H1 (cell line): ENCODE data around the gene ZNF577. TPM values are rescaled to one million over a fixed set of nuclear protein-coding genes. Genes with fewer than 3 reads are reported as not detected.

ENCODE experiments used
- BACH1 ChIP-seq: IDR thresholded peaks from 2 replicates; pipeline ENCODE4 v1.6.1; 2012; ENCODE audit warnings: low read length, improper control_type of control experiment
- BRCA1 ChIP-seq: IDR thresholded peaks from 2 replicates; pipeline ENCODE4 v1.6.1; 2012; ENCODE audit warnings: low read depth, low read length, improper control_type of control experiment
- CREB1 ChIP-seq: IDR thresholded peaks from 2 replicates; pipeline ENCODE4 v1.6.1; 2012; ENCODE audit warnings: inconsistent platforms
- EP300 ChIP-seq, 2 experiments: IDR thresholded peaks; 1 replicate in 1 of 2; 2 replicates in 1 of 2; pipeline ENCODE4 v1.6.1; 2011 to 2012; ENCODE audit warnings: low read depth in 2 of 2, low read length in 2 of 2, mild to moderate bottlenecking in 2 of 2, borderline replicate concordance in 1 of 2, inconsistent platforms in 1 of 2, moderate library complexity in 1 of 2
- EZH2 ChIP-seq: fragments of 200-600 bp; sonication (generic); IDR thresholded peaks from 2 replicates; pipeline ENCODE4 v1.7.1; 2012; ENCODE audit warnings: low read depth, mild to moderate bottlenecking, moderate library complexity, low read length, inconsistent platforms; ENCODE audit not compliant: severe bottlenecking
- GABPA ChIP-seq: IDR thresholded peaks from 2 replicates; pipeline ENCODE4 v1.6.1; 2011; ENCODE audit warnings: mild to moderate bottlenecking, low read length, moderate library complexity, borderline replicate concordance; ENCODE audit not compliant: insufficient read depth
- GTF2F1 ChIP-seq: IDR thresholded peaks from 2 replicates; pipeline ENCODE4 v1.6.1; 2012; ENCODE audit warnings: low read depth, low read length, improper control_type of control experiment, borderline replicate concordance
- HDAC6 ChIP-seq: IDR thresholded peaks from one replicate; pipeline ENCODE4 v1.7.1; 2012; ENCODE audit warnings: low read depth, mild to moderate bottlenecking, inconsistent platforms, low read length, moderate library complexity
- KDM5A ChIP-seq: fragments of 200-600 bp; IDR thresholded peaks from 2 replicates; pipeline ENCODE4 v1.7.1; 2012; ENCODE audit warnings: mild to moderate bottlenecking, low read length, inconsistent platforms, mixed read lengths
- MAFK ChIP-seq: IDR thresholded peaks from 2 replicates; pipeline ENCODE4 v1.6.1; 2012; ENCODE audit warnings: low read depth, mild to moderate bottlenecking, improper control_type of control experiment, low read length
- PHF8 ChIP-seq: fragments of 200-600 bp; sonication (generic); conservative IDR thresholded peaks from 2 replicates; pipeline ENCODE4 v1.7.1; 2012; ENCODE audit warnings: low read depth, mild to moderate bottlenecking, inconsistent platforms, low read length, moderate library complexity
- POLR2AphosphoS5 ChIP-seq: IDR thresholded peaks from 2 replicates; pipeline ENCODE4 v1.6.1; 2011; ENCODE audit warnings: low read depth, low read length
- RBBP5 ChIP-seq: IDR thresholded peaks from 2 replicates; pipeline ENCODE4 v1.7.1; 2012; ENCODE audit warnings: low read depth, mild to moderate bottlenecking, inconsistent platforms, low read length, moderate library complexity, borderline replicate concordance
- RFX5 ChIP-seq: IDR thresholded peaks from 2 replicates; pipeline ENCODE4 v1.6.1; 2011; ENCODE audit warnings: low read depth, low read length, improper control_type of control experiment, borderline replicate concordance
- RXRA ChIP-seq: IDR thresholded peaks from 2 replicates; pipeline ENCODE4 v1.6.1; 2011; ENCODE audit warnings: low read depth, mild to moderate bottlenecking, low read length, moderate library complexity; ENCODE audit not compliant: insufficient read depth
- SIN3A ChIP-seq, 2 experiments: IDR thresholded peaks in 1 of 2; conservative IDR thresholded peaks in 1 of 2; 2 replicates each; pipeline ENCODE4 v1.6.1; 2011 to 2012; ENCODE audit warnings: low read length in 2 of 2, improper control_type of control experiment in 1 of 2, low read depth in 1 of 2, mild to moderate bottlenecking in 1 of 2
- SUZ12 ChIP-seq: fragments of 200-600 bp; sonication (generic); IDR thresholded peaks from 2 replicates; pipeline ENCODE4 v1.6.1; 2012; ENCODE audit warnings: mild to moderate bottlenecking, inconsistent platforms, low read length, moderate library complexity, mixed read lengths
- TAF1 ChIP-seq: IDR thresholded peaks from 2 replicates; pipeline ENCODE4 v1.6.1; 2011; ENCODE audit warnings: mild to moderate bottlenecking, low read depth, low read length
- TAF7 ChIP-seq: optimal IDR thresholded peaks from 2 replicates; pipeline ENCODE3; 2011; ENCODE audit warnings: low read depth, mild to moderate bottlenecking, inconsistent platforms, low read length, moderate library complexity, borderline replicate concordance
- TEAD4 ChIP-seq: IDR thresholded peaks from 2 replicates; pipeline ENCODE4 v1.6.1; 2012; ENCODE audit warnings: low read depth, low read length, inconsistent platforms, mixed read lengths
- polyA plus RNA-seq, 7 experiments: library from polyadenylated mRNA; depleted of rRNA in 3 of 7; stranded (reverse) in 5 of 7; unstranded in 2 of 7; fragments of >200 nt in 5 of 7; fragments of 200-250 nt in 2 of 7; gene quantifications; 1 replicate in 5 of 7; 2 replicates in 1 of 7; 4 replicates in 1 of 7; pipeline versions ENCODE4 v1.2.1 to v1.2.3, GENCODE V29; 2011 to 2013; ENCODE audit warnings: missing spikeins in 2 of 7, mixed read lengths in 2 of 7
- total RNA-seq: library from RNA; stranded (reverse); fragmentation: NEBNext Ultra II Directional; extraction: Animal tissue kit (Norgen Biotek cat#: 25700); gene quantifications from 2 replicates; pipeline ENCODE4 v1.2.1, GENCODE V29; 2021
- TF ChIP-seq, protein P1 (sequence below): IDR thresholded peaks from 2 replicates; pipeline ENCODE4 v1.6.1; 2011; ENCODE audit warnings: low read depth, mild to moderate bottlenecking, low read length; ENCODE audit not compliant: insufficient read depth
- TF ChIP-seq, protein P2 (sequence below): IDR thresholded peaks from 2 replicates; pipeline ENCODE4 v1.6.1; 2012; ENCODE audit warnings: inconsistent platforms

ZNF577 gene
- total and polyA plus RNA-seq, 2 of the 8 experiments (the other 6 are each of a cell fraction or from before 2014, with no cell fraction given) = 13.8 to 14.9 TPM

DNA sequence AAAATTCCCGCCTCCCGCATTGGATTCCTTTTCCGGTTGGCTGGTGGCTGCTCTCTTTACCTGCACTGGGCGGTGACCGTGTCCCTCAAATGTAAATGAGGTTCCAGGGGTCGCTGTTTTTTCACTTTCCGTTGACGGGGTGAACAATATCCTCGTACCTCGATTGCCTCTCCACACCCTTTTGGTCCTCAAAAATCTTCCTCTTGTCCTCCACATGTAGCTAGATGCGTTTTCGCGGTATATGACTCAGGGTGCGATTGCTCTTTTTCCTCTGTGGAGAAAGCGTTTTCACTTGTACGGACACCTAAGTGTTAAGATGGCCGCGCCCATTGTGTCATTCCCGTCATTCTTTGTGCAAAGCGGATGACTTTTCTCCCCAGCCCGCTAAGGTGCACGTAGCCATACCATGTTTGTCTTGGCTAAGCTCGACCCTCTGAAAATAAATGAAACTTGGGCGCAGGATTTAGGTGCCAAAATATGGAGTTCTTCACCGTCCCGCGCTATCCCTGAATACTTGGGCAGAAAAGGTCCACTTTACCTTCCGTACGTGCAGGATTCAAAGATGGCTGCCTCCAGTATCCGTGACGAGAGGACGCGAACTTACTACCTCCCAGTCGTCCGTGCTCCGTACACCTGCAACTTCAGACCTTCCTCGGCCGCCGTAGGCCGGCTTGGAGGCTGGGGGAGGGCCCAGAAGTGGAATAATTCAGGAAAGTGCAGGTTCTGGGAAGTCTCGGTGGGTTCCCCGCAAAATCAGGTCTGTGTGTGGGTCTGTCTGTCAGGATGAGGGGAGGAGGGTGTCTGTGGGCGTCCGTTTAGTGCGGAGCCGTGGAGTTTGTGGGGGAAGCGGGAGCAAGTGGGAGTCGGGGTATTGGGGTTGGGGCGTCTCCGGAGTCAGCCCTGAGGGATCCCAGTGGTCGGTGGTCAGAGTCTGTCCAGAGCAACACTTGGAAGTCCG lies 39.3 kb upstream of the ZNF577 start, which contains the start of gene ZNF613 (continued):
- TF ChIP-seq KDM5A (no peak), SIN3A (conservative IDR thresholded peaks at IDR 0.05 in 1 of 2, IDR thresholded peaks at IDR 0.05 in 1 of 2; ENCODE audit: low read depth in 1 of 2, low read length in 2 of 2) (peak in 1 of 2 experiments; percentile 78; a peak in 1 of 4 replicates), RBBP5 (peak; percentile 66), RFX5 (no peak), GTF2F1 (no peak), HDAC6 (no peak), TAF1 (peak; percentile 60; the same call in 1 of the 2 replicates), TEAD4 (no peak), BRCA1 (no peak), CREB1 (peak; percentile 60), EP300 (IDR thresholded peaks at IDR 0.05; ENCODE audit: borderline replicate concordance in 1 of 2, low read depth in 2 of 2, low read length in 2 of 2) (no peak), SUZ12 (no peak), GABPA (0 out of 2 replicates have a peak, but pooled peaks have one; percentile 42), BACH1 (no peak; the same call in none of the 2 replicates), TAF7 (peak; percentile 60), RXRA (no peak), MAFK (no peak), EZH2 (no peak), POLR2AphosphoS5 (no peak), PHF8 (peak; percentile 68)
- TF ChIP-seq, protein P1, sequence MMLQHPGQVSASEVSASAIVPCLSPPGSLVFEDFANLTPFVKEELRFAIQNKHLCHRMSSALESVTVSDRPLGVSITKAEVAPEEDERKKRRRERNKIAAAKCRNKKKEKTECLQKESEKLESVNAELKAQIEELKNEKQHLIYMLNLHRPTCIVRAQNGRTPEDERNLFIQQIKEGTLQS = no peak
- TF ChIP-seq, protein P2, sequence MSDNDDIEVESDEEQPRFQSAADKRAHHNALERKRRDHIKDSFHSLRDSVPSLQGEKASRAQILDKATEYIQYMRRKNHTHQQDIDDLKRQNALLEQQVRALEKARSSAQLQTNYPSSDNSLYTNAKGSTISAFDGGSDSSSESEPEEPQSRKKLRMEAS = no peak; the same call in 1 of the 2 replicates
